HCT116 (cell line): Measurements from ENCODE around the gene HNRNPK. TPM values are rescaled to one million over a fixed set of nuclear protein-coding genes. Genes with fewer than 3 reads are reported as not detected.

Experiments used
- ATAC-seq: fragments of 200-7000 bp; cut with Tn5 transposase; 2 replicates; pipeline ENCODE4 v1.9.1; 2020; ENCODE audit warnings: mild to moderate bottlenecking, moderate library complexity
- BruUV-seq: library from RNA; stranded (reverse); fragments of 400-500 nt; replicated peaks from 2 replicates; lab custom pipeline; 2021; lab: Mats Ljungman, UMichigan
- CTCF ChIA-PET: fragments of 300-600 bp; sonication (Branson Sonifier 250); formaldehyde crosslinking; loops from one replicate; lab custom pipeline; 2021; ENCODE audit warnings: antibody characterized with exemption; lab: Charles Lee
- POLR2A ChIA-PET: fragments of 300-600, 350-600 bp; sonication (Branson Sonifier 250); formaldehyde crosslinking; loops from one replicate; lab custom pipeline; 2021; ENCODE audit warnings: antibody characterized with exemption; lab: Charles Lee
- RAD21 ChIA-PET, 2 experiments: fragments of 300-600 bp; sonication (Branson Sonifier 250); formaldehyde crosslinking; loops; one replicate each; lab custom pipeline; 2023; ENCODE audit warnings: low total read pairs in 2 of 2; ENCODE audit not compliant: uncharacterized antibody in 2 of 2, unreplicated experiment in 2 of 2, low non-redundant PET in 1 of 2; lab: Charles Lee
- DNase-seq: peaks from one replicate; pipeline ENCODE4 v3.0.0-alpha.2; 2010; ENCODE audit warnings: low read depth, low spot score
- H2AFZ ChIP-seq: fragments of 200-600 bp; shearing (Covaris generic), sonication (generic); 2 replicates; pipeline ENCODE4 v1.6.1; 2017; ENCODE audit warnings: low read depth, mixed run types, mixed read lengths, antibody characterized with exemption, low read length; ENCODE audit not compliant: poor library complexity, severe bottlenecking
- H3K27ac ChIP-seq: 2 replicates; pipeline ENCODE4 v1.5.1; 2012; ENCODE audit warnings: low read depth, low read length
- H3K27me3 ChIP-seq: fragments of 200-600 bp; sonication (generic); 2 replicates; pipeline ENCODE4 v1.6.1; 2016; ENCODE audit warnings: mixed run types, low read length, mixed read lengths; ENCODE audit not compliant: insufficient read depth
- H3K36me3 ChIP-seq, 2 experiments: fragments of 200-500 bp in 1 of 2; fragments of 200-600 bp in 1 of 2; sonication (Bioruptor generic) in 1 of 2; sonication (generic) in 1 of 2; 2 replicates each; pipeline versions ENCODE4 v1.5.1 to v1.6.1; 2014 to 2016; ENCODE audit warnings: low read length in 2 of 2, inconsistent platforms in 1 of 2, mixed read lengths in 1 of 2, mixed run types in 1 of 2; ENCODE audit not compliant: insufficient read depth in 2 of 2, control insufficient read depth in 1 of 2
- H3K4me1 ChIP-seq, 2 experiments: fragments of 200-600 bp in 1 of 2; sonication (generic) in 1 of 2; 2 replicates each; pipeline versions ENCODE4 v1.5.1 to v1.6.1; 2012 to 2017; ENCODE audit warnings: low read length in 2 of 2, inconsistent platforms in 1 of 2, mild to moderate bottlenecking in 1 of 2, mixed read lengths in 1 of 2, mixed run types in 1 of 2, moderate library complexity in 1 of 2; ENCODE audit not compliant: insufficient read depth in 2 of 2, control insufficient read depth in 1 of 2
- H3K4me2 ChIP-seq: fragments of 200-600 bp; sonication (generic); 2 replicates; pipeline ENCODE4 v1.6.1; 2017; ENCODE audit warnings: mixed run types, low read length, mixed read lengths
- H3K4me3 ChIP-seq, 2 experiments: fragments of 200-600 bp in 1 of 2; sonication (generic) in 1 of 2; replicated peaks in 1 of 2; 2 replicates each; pipeline ENCODE4 v1.5.1; 2011 to 2016; ENCODE audit warnings: low read length in 2 of 2, control low read depth in 1 of 2, low read depth in 1 of 2, mild to moderate bottlenecking in 1 of 2, mixed read lengths in 1 of 2, mixed run types in 1 of 2
- H3K79me2 ChIP-seq: fragments of 200-600 bp; sonication (generic); 2 replicates; pipeline ENCODE4 v1.6.1; 2017; ENCODE audit warnings: mild to moderate bottlenecking, mixed run types, low read length, moderate library complexity, mixed read lengths; ENCODE audit not compliant: insufficient read depth
- H3K9ac ChIP-seq: fragments of 200-600 bp; sonication (generic); 2 replicates; pipeline ENCODE4 v1.6.1; 2016; ENCODE audit warnings: low read length, mixed read lengths
- H3K9me2 ChIP-seq: fragments of 200-600 bp; sonication (generic), shearing (Covaris generic); 2 replicates; pipeline ENCODE4 v1.6.1; 2017; ENCODE audit warnings: mixed run types, mild to moderate bottlenecking, moderate library complexity; ENCODE audit not compliant: insufficient read depth
- H3K9me3 ChIP-seq, 2 experiments: fragments of 200-500 bp in 1 of 2; fragments of 200-600 bp in 1 of 2; sonication (Bioruptor generic) in 1 of 2; sonication (generic) in 1 of 2; 2 replicates each; pipeline ENCODE4 v1.6.1; 2014 to 2017; ENCODE audit warnings: low read length in 2 of 2, mixed read lengths in 2 of 2, inconsistent platforms in 1 of 2, low read depth in 1 of 2, mild to moderate bottlenecking in 1 of 2, mixed run types in 1 of 2, moderate library complexity in 1 of 2; ENCODE audit not compliant: control insufficient read depth in 1 of 2, insufficient read depth in 1 of 2
- H4K20me1 ChIP-seq: fragments of 200-600 bp; sonication (generic), shearing (Covaris generic); 2 replicates; pipeline ENCODE4 v1.6.1; 2017; ENCODE audit warnings: mixed run types, mild to moderate bottlenecking, moderate library complexity; ENCODE audit not compliant: insufficient read depth
- EZH2phosphoT487 ChIP-seq: fragments of 200-600 bp; IDR thresholded peaks from 2 replicates; pipeline ENCODE4 v1.6.1; 2018; ENCODE audit warnings: antibody characterized with exemption, borderline replicate concordance
- SRF ChIP-seq: IDR thresholded peaks from 2 replicates; pipeline ENCODE4 v1.6.1; 2012; ENCODE audit warnings: low read depth
- ZFX ChIP-seq: fragments of 450-650 bp; IDR thresholded peaks from 2 replicates; pipeline ENCODE4 v1.6.1; 2017
- ZNF274 ChIP-seq: fragments of 200-500 bp; sonication (Bioruptor generic); IDR thresholded peaks from 2 replicates; pipeline ENCODE4 v1.6.1; 2014; ENCODE audit warnings: mild to moderate bottlenecking, low read depth, low read length, inconsistent platforms
- intact Hi-C: fragments of 100-400 bp; cut with micrococcal nuclease; formaldehyde crosslinking; loops from 2 replicates; pipeline ENCODE4 v1.10.0; 2022
- total RNA-seq: library from RNA; stranded (reverse); gene quantifications from one replicate; pipeline ENCODE4 v1.2.1, GENCODE V29; 2021; ENCODE audit not compliant: unreplicated experiment
- TF ChIP-seq, protein P1 (sequence below): IDR thresholded peaks from 2 replicates; pipeline ENCODE4 v1.6.1; 2012
- TF ChIP-seq, protein P2 (sequence below): IDR thresholded peaks from 2 replicates; pipeline ENCODE4 v1.6.1; 2011; ENCODE audit warnings: mild to moderate bottlenecking, low read length, moderate library complexity; ENCODE audit not compliant: insufficient replicate concordance; ENCODE audit errors: extremely low read depth
- TF ChIP-seq, protein P3 (sequence below), 3 experiments: fragments of 200-600 bp in 1 of 3; sonication (generic) in 1 of 3; IDR thresholded peaks in 2 of 3; conservative IDR thresholded peaks in 1 of 3; 2 replicates each; pipeline ENCODE4 v1.5.1; 2012 to 2017; ENCODE audit warnings: low read depth in 2 of 3, low read length in 2 of 3, antibody characterized with exemption in 1 of 3, borderline replicate concordance in 1 of 3, control low read depth in 1 of 3, mild to moderate bottlenecking in 1 of 3, mixed read lengths in 1 of 3, mixed run types in 1 of 3, moderate library complexity in 1 of 3; ENCODE audit not compliant: insufficient read depth in 1 of 3
- TF ChIP-seq, protein P4 (sequence below): IDR thresholded peaks from 2 replicates; pipeline ENCODE4 v1.6.1; 2012

Gene HNRNPK
- total RNA-seq, 1 experiment from 2014 or later, result 624 TPM

DNA sequence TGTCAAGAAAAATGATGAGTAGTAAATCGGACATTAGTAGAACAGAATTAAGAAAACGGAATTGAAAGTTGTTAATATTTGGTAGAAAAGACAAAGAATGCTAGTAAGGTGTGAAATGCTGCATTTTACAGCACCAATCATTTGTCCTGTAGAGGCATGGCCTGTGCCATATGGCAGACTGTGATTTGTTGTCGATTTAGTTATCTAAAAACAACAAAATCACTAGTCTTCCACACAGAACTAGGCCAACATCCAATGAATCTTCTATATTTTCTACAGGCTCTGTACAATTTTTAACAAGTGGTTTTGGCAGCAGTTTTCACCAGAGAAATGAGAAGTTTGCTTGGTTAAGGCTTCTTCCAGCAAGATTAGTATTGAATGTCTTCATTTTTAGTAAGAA is 10.4 kb downstream of the HNRNPK start:
- Histone ChIP-seq H4K20me1 (peaks cover 55% of the 10 kb centered on the region; the same call in 1 of the 2 replicates), H3K36me3 (peaks cover 55 to 64% of the 10 kb centered on the region in 2 experiments)
- intact Hi-C loops, result no loop called here

More for the DNA sequence above, 10.4 kb downstream of the HNRNPK start:
- H3K27me3 ChIP-seq, result no peaks in the 10 kb centered on the region
- no peaks in the 10 kb centered on the region for H3K4me1 ChIP-seq
- TF ChIP-seq, protein P1, sequence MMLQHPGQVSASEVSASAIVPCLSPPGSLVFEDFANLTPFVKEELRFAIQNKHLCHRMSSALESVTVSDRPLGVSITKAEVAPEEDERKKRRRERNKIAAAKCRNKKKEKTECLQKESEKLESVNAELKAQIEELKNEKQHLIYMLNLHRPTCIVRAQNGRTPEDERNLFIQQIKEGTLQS, result no peak
- TF ChIP-seq EZH2phosphoT487 (no peak), ZNF274 (no peak), ZFX (no peak), SRF (no peak)
- TF ChIP-seq, protein P2, sequence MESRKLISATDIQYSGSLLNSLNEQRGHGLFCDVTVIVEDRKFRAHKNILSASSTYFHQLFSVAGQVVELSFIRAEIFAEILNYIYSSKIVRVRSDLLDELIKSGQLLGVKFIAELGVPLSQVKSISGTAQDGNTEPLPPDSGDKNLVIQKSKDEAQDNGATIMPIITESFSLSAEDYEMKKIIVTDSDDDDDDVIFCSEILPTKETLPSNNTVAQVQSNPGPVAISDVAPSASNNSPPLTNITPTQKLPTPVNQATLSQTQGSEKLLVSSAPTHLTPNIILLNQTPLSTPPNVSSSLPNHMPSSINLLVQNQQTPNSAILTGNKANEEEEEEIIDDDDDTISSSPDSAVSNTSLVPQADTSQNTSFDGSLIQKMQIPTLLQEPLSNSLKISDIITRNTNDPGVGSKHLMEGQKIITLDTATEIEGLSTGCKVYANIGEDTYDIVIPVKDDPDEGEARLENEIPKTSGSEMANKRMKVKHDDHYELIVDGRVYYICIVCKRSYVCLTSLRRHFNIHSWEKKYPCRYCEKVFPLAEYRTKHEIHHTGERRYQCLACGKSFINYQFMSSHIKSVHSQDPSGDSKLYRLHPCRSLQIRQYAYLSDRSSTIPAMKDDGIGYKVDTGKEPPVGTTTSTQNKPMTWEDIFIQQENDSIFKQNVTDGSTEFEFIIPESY, result no peak
- TF ChIP-seq, protein P3, sequence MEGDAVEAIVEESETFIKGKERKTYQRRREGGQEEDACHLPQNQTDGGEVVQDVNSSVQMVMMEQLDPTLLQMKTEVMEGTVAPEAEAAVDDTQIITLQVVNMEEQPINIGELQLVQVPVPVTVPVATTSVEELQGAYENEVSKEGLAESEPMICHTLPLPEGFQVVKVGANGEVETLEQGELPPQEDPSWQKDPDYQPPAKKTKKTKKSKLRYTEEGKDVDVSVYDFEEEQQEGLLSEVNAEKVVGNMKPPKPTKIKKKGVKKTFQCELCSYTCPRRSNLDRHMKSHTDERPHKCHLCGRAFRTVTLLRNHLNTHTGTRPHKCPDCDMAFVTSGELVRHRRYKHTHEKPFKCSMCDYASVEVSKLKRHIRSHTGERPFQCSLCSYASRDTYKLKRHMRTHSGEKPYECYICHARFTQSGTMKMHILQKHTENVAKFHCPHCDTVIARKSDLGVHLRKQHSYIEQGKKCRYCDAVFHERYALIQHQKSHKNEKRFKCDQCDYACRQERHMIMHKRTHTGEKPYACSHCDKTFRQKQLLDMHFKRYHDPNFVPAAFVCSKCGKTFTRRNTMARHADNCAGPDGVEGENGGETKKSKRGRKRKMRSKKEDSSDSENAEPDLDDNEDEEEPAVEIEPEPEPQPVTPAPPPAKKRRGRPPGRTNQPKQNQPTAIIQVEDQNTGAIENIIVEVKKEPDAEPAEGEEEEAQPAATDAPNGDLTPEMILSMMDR (IDR thresholded peaks at IDR 0.05 in 2 of 3, conservative IDR thresholded peaks at IDR 0.05 in 1 of 3; ENCODE audit: borderline replicate concordance in 1 of 3, insufficient read depth in 1 of 3, low read depth in 2 of 3, low read length in 2 of 3), result no peak
- TF ChIP-seq, protein P4, sequence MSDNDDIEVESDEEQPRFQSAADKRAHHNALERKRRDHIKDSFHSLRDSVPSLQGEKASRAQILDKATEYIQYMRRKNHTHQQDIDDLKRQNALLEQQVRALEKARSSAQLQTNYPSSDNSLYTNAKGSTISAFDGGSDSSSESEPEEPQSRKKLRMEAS, result no peak
- DNase-seq, result no peak
- H3K4me3 ChIP-seq, result no peak overlapping the region
- no peaks in the 10 kb centered on the region for H3K9me2 ChIP-seq
- POLR2A ChIA-PET, result interaction anchor here (1.9 kb wide), 1 partner anchor 11 kb away, joined by 5 read pairs; the partner anchor contains the start of genes HNRNPK and RMI1
- no peaks in the 10 kb centered on the region for H3K9me3 ChIP-seq
- H3K79me2 ChIP-seq, result peaks cover 53% of the 10 kb centered on the region
- no peak overlapping the region for H3K4me2 ChIP-seq
- no TSS peak for BruUV-seq
- H2AFZ ChIP-seq, result no peak overlapping the region
- no peak overlapping the region for H3K9ac ChIP-seq
- RAD21 ChIA-PET, result no interaction called here
- CTCF ChIA-PET, result no interaction called here
- ATAC-seq, result no peak
- no peak overlapping the region for H3K27ac ChIP-seq
